GM10266 (cell line): Measurements from ENCODE around the gene GABRR3.

Experiments used
- DNase-seq: peaks from one replicate; pipeline ENCODE4 v3.0.0; 2012; ENCODE audit errors: extremely low spot score
- TF ChIP-seq, protein P1 (sequence below): IDR thresholded peaks from 2 replicates; pipeline ENCODE4 v1.5.1; 2012; ENCODE audit warnings: mild to moderate bottlenecking, low read depth; ENCODE audit not compliant: control insufficient read depth, insufficient read depth; ENCODE audit errors: missing control alignments

The GABRR3 gene

DNA sequence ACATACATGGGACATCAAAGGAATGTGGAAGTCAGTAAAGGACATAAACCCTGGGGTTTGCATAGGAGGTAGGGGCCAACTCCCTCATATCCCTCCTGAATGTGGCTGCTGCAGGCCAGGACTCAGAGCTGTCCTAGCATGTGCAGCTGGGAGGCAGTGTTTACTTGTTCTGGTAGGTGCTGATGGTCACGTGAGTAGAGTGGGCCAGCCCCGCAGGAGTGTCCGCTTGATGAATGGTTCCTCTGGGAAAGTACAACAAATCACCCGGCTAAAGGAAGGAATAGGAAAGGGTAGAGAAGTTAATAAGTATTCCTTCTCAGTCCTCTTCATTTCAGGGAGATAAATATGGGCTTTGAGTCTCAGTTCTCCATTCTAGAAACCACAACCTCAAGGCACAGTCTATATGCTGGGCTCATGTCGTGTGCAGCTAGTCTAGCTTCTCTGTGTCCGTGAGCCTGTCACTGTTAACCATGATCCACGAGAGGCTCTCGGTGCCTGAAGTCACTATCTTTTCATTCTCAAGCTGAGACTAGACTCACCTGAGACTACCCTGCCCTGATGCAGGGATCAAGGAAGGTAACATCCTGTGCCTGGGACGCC, 80.8 kb downstream of the GABRR3 start:
- TF ChIP-seq, protein P1, sequence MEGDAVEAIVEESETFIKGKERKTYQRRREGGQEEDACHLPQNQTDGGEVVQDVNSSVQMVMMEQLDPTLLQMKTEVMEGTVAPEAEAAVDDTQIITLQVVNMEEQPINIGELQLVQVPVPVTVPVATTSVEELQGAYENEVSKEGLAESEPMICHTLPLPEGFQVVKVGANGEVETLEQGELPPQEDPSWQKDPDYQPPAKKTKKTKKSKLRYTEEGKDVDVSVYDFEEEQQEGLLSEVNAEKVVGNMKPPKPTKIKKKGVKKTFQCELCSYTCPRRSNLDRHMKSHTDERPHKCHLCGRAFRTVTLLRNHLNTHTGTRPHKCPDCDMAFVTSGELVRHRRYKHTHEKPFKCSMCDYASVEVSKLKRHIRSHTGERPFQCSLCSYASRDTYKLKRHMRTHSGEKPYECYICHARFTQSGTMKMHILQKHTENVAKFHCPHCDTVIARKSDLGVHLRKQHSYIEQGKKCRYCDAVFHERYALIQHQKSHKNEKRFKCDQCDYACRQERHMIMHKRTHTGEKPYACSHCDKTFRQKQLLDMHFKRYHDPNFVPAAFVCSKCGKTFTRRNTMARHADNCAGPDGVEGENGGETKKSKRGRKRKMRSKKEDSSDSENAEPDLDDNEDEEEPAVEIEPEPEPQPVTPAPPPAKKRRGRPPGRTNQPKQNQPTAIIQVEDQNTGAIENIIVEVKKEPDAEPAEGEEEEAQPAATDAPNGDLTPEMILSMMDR = no peak
- DNase-seq = no peak

DNA sequence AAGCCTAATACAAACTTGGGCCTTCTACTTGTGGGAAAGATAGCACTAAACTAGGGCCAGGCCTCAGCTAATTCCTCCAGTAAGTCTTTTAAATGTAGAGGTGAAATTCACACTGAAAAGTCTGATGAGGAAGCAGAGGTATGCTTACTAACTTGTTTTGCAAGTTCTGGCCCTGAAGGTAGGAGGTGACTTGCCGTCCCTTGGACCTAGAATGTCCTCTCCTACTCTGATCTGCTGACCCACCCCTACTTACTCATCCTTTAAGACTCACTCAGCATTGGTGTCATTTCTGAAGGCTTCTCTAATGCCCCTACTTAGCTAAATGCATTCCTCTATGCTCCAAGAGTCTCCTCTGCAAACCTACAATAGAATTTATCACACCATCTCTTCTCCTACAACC, 82.2 kb downstream of the GABRR3 start:
- no peak for DNase-seq
- TF ChIP-seq, protein P1 = no peak

DNA sequence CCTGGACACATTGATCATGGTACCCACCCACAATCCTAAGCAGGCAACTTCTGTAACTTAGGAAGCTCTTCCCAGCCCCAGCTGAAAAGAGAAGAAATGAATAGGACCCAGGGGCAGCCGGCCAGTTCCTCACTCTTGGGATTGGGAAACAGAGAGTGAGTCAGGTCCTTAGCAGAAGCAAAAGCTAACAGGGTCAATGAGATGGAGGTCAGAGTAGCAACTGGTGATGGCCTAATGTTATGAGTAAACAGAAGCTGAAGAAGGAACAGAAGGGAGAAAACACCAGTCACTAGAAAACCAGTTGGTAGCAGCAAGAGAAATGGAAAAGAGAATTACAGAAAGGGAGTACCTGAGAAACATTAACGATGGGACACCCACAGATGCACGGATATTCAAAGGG, 82.8 kb downstream of the GABRR3 start:
- DNase-seq = no peak

DNA sequence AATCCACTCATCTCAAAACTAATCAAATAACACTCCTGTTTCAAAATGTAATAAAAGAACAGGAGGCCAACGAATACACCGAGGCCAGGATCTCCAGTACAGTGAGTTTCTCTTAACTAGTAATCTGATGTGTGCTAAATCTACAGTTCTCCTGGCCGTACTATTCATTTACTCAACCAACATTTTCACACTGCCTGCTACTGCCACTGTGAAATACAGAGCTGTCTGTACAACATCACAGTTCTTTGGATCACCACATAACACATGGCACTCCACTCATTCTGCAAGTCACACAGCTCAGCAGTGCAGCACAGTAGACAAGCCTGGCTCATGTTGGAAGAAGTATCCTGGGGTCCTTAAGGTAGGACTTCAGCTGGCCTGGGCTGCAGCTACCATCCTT, 84.8 kb downstream of the GABRR3 start:
- TF ChIP-seq, protein P1 = no peak
- DNase-seq = no peak

More for the DNA sequence above, 82.8 kb downstream of the GABRR3 start:
- TF ChIP-seq, protein P1 = no peak

DNA sequence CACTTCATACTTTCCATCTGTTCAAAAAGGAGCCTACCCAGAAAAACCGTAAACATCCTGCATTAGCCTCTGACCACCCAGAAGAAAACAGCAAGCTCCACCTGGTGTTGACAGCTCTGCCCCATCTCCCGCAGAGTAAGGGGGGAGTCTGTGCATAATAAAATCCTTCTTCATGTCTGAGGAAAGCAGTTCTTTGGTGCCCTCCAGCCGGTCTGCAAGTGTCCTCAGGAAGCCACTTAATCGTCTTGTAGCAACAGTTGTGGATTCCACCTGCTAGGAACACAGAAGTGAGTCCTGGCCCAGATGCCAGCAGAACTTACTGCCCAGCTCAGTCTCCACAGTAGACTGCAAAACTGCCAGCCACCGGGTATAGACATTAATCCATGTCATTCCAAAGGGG, 85.4 kb downstream of the GABRR3 start:
- TF ChIP-seq, protein P1 = no peak
- DNase-seq = no peak

DNA sequence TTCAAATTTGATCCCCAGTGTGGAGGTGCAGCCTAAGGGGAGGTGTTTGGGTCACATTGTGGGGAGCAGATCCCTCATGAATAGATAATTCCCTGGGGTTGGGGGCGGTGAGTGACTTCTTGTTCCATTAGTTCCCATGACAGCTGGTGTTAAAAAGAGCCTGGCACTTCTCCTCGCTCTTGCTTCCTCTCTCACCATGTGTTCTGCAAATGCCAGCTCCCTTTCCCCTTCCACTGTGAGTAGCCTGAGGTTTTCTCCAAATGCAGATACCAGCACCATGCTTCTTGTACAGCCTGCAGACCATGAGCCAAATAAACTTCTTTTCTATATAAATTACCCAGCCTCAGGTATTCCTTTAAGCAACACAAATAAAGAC, 86.0 kb downstream of the GABRR3 start:
- DNase-seq = no peak
- TF ChIP-seq, protein P1 = no peak

DNA sequence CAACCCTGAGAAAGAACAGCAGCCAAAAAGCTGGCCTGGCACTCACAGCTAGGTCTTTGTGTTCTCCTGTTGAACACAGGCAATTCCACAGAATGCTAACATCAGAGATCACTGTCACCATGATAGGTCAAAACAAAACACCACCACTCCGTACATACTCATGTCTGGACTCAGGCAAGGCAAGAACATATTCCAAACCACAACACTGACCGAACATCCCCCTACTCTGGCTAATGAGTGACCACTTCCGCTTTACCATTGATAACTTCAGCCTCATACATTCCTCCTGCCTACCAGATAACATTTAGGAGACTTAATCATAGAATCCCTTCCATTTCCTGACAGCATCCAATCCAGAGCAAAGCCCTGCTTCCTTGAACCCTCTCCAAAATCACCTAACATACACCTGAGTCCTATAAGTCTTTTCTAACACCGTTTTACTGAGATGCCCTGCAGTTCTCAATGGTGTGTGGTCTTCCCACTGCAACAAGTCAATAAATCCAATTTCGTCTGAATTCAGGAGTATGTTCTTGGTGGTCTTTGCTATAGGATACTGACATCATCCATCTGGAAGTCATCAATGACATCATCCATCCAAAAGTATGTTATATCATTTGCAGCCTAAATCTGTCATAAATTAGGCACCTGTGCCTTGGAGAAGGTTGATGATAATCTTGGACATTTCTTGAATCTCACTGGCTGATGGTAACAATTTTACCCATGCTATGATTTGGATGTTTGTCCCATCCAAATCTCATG, 86.6 kb downstream of the GABRR3 start:
- DNase-seq = no peak
- TF ChIP-seq, protein P1 = no peak
